ENCODE measurements around the gene F2. TPM values are rescaled to one million over a fixed set of nuclear protein-coding genes. Genes with fewer than 3 reads are reported as not detected.

Gene F2
- total and polyA plus RNA-seq, 2 of the 13 experiments (the other 11 are each of a cell fraction or from before 2014, with no cell fraction given), result 330 to 801 TPM

DNA sequence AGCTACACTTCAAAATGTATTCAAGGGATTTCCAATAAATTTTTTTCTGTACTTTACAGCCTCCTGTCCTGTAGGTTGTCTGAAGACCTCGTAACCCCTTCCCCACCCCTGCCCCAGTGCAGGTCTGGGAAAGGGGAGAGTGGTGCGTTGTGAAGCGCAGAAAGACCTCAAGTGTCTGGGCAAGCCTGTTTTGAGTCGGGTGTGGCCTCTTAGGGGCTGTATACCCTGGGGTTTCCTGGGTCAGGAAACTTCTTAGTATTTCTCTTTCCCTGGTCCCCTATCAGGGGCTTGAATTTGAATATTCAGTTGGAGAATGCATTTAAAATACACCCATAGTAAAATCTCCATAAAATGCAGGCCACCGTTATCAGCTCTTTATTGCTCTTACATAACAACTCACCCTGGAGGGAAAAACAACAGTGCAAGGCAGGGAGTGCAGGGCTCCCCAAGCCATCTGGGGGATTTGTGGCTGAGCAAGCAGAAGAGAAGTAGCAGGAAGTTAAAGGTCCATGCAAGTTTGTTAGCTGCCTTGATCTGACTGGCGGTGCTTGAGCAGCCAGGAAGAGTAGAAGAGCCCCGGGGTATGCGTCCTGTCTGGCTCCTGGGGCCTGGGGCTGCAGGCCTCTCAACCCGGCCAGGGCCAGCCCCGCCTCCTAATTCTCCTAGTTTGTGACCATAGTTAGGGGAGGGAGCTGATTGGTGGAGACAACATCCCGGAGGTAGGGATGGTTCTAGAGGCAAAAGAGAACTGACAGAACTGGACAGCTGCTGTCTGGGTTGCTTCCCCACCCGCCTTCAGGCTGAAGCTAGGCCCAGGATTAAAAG lies 44.3 kb upstream of the F2 start:
- WGBS (ENCODE audit: low lambda C conversion rate), result 55% methylated on average over 12 of the region's 12 CpGs
- intact Hi-C loops (cut with micrococcal nuclease; ENCODE audit: unreplicated experiment), result loop anchor here (5.0 kb wide), 1 partner anchor 43 kb away; the partner anchor contains the start of gene F2
- Histone ChIP-seq H3K79me2 (ENCODE audit: insufficient read depth, low read length) (no peaks in the 10 kb centered on the region), H3K36me3 (replicated peaks in 1 of 2; ENCODE audit: control insufficient read depth in 1 of 2, insufficient read depth in 2 of 2, low read length in 2 of 2) (peaks cover 41 to 55% of the 10 kb centered on the region in 2 experiments), H3K4me1 (ENCODE audit: insufficient read depth, low read length) (peaks cover 27% of the 10 kb centered on the region), H2AFZ (ENCODE audit: low read length) (no peak overlapping the region), H4K20me1 (ENCODE audit: insufficient read depth, low read length) (no peaks in the 10 kb centered on the region), H3K4me3 (replicated peaks in 1 of 3; ENCODE audit: insufficient read depth in 1 of 3, low read depth in 2 of 3, low read length in 3 of 3) (peak overlapping the region in 1 of 3 experiments; percentile 19; a peak in 2 of 6 replicates), H3K27me3 (ENCODE audit: control insufficient read depth in 1 of 2, insufficient read depth in 2 of 2, low read length in 2 of 2) (no peaks in the 10 kb centered on the region), H3K27ac (ENCODE audit: extremely low read length, insufficient read depth, low read length) (peak overlapping the region; percentile 67), H3K4me2 (ENCODE audit: low read depth, low read length) (peak overlapping the region; percentile 73), H3K9ac (ENCODE audit: insufficient read depth, low read depth, low read length) (peak overlapping the region; percentile 45; the same call in 1 of the 2 replicates), H3K9me3 (ENCODE audit: low read length) (no peaks in the 10 kb centered on the region)
- ChIA-PET CTCF (ENCODE audit: low intra/inter-chr PET ratio, low total read pairs) (no interaction called here), POLR2A (interaction anchor here (0.6 to 2.3 kb wide), 14 partner anchors 9 to 152 kb away, joined by 3 to 22 read pairs (median 3); partner anchors contain the start of genes AMBRA1, ARHGAP1, F2 and ZNF408)
- FAIRE-seq (no peak), DNase-seq (ENCODE audit: low spot score) (peak; percentile 53), ATAC-seq (peak; percentile 68)
- in situ Hi-C loops (cut with HindIII; ENCODE audit: extremely low pct_ligation_motif_present, low pct_unique_long_range_greater_than_20kb), result no loop called here
- BruUV-seq (replicated peaks), result no TSS peak
- TF ChIP-seq KDM5A (IDR thresholded peaks at IDR 0.05; ENCODE audit: borderline replicate concordance, low read length) (0 out of 2 replicates have a peak, but pooled peaks have one; percentile 22), ZNF558 (CRISPR knock-in tag; IDR thresholded peaks at IDR 0.05; ENCODE audit: borderline replicate concordance) (no peak), NCOA2 (CRISPR knock-in tag; IDR thresholded peaks at IDR 0.05) (0 out of 2 replicates have a peak, but pooled peaks have one; percentile 7), SP4 (CRISPR knock-in tag; IDR thresholded peaks at IDR 0.05) (no peak), HDAC1 (CRISPR knock-in tag; IDR thresholded peaks at IDR 0.05) (0 out of 2 replicates have a peak, but pooled peaks have one; percentile 30), REXO4 (CRISPR knock-in tag; IDR thresholded peaks at IDR 0.05; ENCODE audit: borderline replicate concordance) (no peak), ZSCAN31 (CRISPR knock-in tag; IDR thresholded peaks at IDR 0.05; ENCODE audit: low read depth) (0 out of 2 replicates have a peak, but pooled peaks have one; percentile 22), NFYC (CRISPR knock-in tag; IDR thresholded peaks at IDR 0.05) (peak; percentile 29; the same call in 1 of the 2 replicates)
- TF ChIP-seq, protein P1, sequence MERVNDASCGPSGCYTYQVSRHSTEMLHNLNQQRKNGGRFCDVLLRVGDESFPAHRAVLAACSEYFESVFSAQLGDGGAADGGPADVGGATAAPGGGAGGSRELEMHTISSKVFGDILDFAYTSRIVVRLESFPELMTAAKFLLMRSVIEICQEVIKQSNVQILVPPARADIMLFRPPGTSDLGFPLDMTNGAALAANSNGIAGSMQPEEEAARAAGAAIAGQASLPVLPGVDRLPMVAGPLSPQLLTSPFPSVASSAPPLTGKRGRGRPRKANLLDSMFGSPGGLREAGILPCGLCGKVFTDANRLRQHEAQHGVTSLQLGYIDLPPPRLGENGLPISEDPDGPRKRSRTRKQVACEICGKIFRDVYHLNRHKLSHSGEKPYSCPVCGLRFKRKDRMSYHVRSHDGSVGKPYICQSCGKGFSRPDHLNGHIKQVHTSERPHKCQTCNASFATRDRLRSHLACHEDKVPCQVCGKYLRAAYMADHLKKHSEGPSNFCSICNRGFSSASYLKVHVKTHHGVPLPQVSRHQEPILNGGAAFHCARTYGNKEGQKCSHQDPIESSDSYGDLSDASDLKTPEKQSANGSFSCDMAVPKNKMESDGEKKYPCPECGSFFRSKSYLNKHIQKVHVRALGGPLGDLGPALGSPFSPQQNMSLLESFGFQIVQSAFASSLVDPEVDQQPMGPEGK (CRISPR knock-in tag; IDR thresholded peaks at IDR 0.05), result no peak
- TF ChIP-seq, protein P2, sequence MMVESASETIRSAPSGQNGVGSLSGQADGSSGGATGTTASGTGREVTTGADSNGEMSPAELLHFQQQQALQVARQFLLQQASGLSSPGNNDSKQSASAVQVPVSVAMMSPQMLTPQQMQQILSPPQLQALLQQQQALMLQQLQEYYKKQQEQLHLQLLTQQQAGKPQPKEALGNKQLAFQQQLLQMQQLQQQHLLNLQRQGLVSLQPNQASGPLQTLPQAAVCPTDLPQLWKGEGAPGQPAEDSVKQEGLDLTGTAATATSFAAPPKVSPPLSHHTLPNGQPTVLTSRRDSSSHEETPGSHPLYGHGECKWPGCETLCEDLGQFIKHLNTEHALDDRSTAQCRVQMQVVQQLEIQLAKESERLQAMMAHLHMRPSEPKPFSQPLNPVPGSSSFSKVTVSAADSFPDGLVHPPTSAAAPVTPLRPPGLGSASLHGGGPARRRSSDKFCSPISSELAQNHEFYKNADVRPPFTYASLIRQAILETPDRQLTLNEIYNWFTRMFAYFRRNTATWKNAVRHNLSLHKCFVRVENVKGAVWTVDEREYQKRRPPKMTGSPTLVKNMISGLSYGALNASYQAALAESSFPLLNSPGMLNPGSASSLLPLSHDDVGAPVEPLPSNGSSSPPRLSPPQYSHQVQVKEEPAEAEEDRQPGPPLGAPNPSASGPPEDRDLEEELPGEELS (CRISPR knock-in tag; IDR thresholded peaks at IDR 0.05), result 0 out of 2 replicates have a peak, but pooled peaks have one; percentile 10
- TF ChIP-seq, protein P3, sequence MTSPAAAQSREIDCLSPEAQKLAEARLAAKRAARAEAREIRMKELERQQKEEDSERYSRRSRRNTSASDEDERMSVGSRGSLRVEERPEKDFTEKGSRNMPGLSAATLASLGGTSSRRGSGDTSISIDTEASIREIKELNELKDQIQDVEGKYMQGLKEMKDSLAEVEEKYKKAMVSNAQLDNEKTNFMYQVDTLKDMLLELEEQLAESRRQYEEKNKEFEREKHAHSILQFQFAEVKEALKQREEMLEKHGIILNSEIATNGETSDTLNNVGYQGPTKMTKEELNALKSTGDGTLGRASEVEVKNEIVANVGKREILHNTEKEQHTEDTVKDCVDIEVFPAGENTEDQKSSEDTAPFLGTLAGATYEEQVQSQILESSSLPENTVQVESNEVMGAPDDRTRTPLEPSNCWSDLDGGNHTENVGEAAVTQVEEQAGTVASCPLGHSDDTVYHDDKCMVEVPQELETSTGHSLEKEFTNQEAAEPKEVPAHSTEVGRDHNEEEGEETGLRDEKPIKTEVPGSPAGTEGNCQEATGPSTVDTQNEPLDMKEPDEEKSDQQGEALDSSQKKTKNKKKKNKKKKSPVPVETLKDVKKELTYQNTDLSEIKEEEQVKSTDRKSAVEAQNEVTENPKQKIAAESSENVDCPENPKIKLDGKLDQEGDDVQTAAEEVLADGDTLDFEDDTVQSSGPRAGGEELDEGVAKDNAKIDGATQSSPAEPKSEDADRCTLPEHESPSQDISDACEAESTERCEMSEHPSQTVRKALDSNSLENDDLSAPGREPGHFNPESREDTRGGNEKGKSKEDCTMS (CRISPR knock-in tag; conservative IDR thresholded peaks at IDR 0.05), result no peak
